Measurements from ENCODE around the gene RB1.

GRCh38 chr13:48493851-48494250, 190.3 kb downstream of the RB1 start:
- TF ChIP-seq TAF1 (IDR thresholded peaks at IDR 0.05; ENCODE audit: borderline replicate concordance, low read depth, low read length) (no peak), POLR2A (IDR thresholded peaks at IDR 0.05; ENCODE audit: low read depth, low read length) (no peak), POLR2AphosphoS5 (IDR thresholded peaks at IDR 0.05; ENCODE audit: low read depth, low read length) (no peak)

Data from GM12892 (cell line).